Upper lobe of left lung (tissue), 6 donors: ENCODE data around the gene MOK. TPM values are rescaled to one million over a fixed set of nuclear protein-coding genes. Genes with fewer than 3 reads are reported as not detected.

Experiments
- ATAC-seq, 2 donors: fragments of 200-7000 bp; cut with Tn5 transposase; one replicate each; pipeline ENCODE4 v1.9.1; 2022; ENCODE audit warnings: mild to moderate bottlenecking in 2 of 2, moderate library complexity in 2 of 2; ENCODE audit not compliant: low FRiP score in 2 of 2
- DNase-seq, 2 donors: peaks; one replicate each; pipeline ENCODE4 v3.0.0-alpha.2; 2019 to 2020
- H3K27ac ChIP-seq, 4 donors: fragments of 200-600 bp; sonication (generic); one replicate each; pipeline ENCODE4 v1.5.1; 2016 to 2019
- H3K27me3 ChIP-seq, 4 donors: fragments of 200-600 bp; sonication (generic); one replicate each; pipeline ENCODE4 v1.5.1; 2017 to 2019
- H3K36me3 ChIP-seq, 4 donors: fragments of 200-600 bp; sonication (generic); one replicate each; pipeline ENCODE4 v1.5.1; 2016 to 2019
- H3K4me1 ChIP-seq, 4 donors: fragments of 200-600 bp; sonication (generic); one replicate each; pipeline ENCODE4 v1.5.1; 2018 to 2019
- H3K4me3 ChIP-seq, 4 donors: fragments of 200-600 bp; sonication (generic); one replicate each; pipeline ENCODE4 v1.5.1; 2017 to 2019; ENCODE audit warnings: mild to moderate bottlenecking in 2 of 4, moderate library complexity in 1 of 4
- H3K9me3 ChIP-seq, 4 donors: fragments of 200-600 bp; sonication (generic); one replicate each; pipeline ENCODE4 v1.5.1; 2018 to 2019
- EP300 ChIP-seq, 4 donors: sonication (generic); formaldehyde crosslinking; IDR thresholded peaks; one replicate each; pipeline ENCODE4 v1.5.1; 2017; ENCODE audit warnings: antibody characterized with exemption in 4 of 4, control low read depth in 2 of 4
- POLR2A ChIP-seq, 4 donors: fragments of 450-650 bp; IDR thresholded peaks; one replicate each; pipeline ENCODE4 v1.5.1; 2016 to 2017; ENCODE audit warnings: antibody characterized with exemption in 4 of 4, mild to moderate bottlenecking in 2 of 4
- POLR2AphosphoS5 ChIP-seq, 2 donors: sonication (generic); formaldehyde crosslinking; IDR thresholded peaks; one replicate each; pipeline ENCODE4 v1.5.1; 2017; ENCODE audit warnings: antibody characterized with exemption in 2 of 2
- WGBS, 2 donors: methylation state at CpG; one replicate each; pipeline ENCODE4 v1.1.5; 2017 to 2018; 5-methylcytosine and 5-hydroxymethylcytosine counted together
- total RNA-seq, 6 donors: library from RNA; depleted of rRNA in 4 of 6; stranded (reverse); fragments of >200 nt in 4 of 6; gene quantifications; one replicate each; pipeline versions ENCODE4 v1.1.0 to v1.2.1, GENCODE V29; 2016 to 2021
- TF ChIP-seq, protein P1 (sequence below), 6 experiments: fragments of 450-650 bp in 4 of 6; fragments of 200-600 bp in 2 of 6; sonication (generic) in 2 of 6; IDR thresholded peaks; one replicate each; pipeline ENCODE4 v1.5.1; 2016 to 2019; ENCODE audit warnings: antibody characterized with exemption in 6 of 6
- donor health status: DM: no; HTN: no; CAD: no; lungs with moderate emphysema.
- donor health status: DM: no; HTN: yes; CAD: no; lungs with severe emphysema.

The MOK gene
- total RNA-seq, 6 donors from 2014 or later = 8.8 to 66.0 (median 29.4) TPM

DNA sequence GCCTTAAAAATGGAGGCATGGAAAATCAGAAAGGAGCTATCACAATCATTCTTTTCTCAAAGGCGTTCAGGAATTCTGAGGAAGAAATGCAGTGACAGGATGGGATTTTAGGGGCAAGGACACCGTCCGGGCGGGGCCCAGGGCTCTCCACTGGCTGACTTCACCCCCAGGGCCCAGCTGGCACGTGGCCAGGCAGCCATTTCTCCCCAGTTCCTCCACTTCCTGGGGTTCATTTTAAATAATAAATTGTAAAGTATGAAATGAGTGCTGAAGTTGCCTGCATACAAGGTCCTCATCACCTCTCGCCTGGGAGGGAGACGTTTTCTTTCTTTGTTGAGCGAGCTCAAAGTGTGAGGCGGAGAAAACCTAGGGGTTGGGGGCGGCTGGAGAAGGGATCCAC lies 91.5 kb downstream of the MOK start:
- Histone ChIP-seq H3K36me3 (peaks cover 5 to 56% (median 14%) of the 10 kb centered on the region in 4 donors), H3K4me1 (peaks cover 0 to 10% (median 8%) of the 10 kb centered on the region in 4 donors), H3K4me3 (no peak overlapping the region), H3K27me3 (no peaks in the 10 kb centered on the region), H3K9me3 (no peaks in the 10 kb centered on the region), H3K27ac (no peak overlapping the region)
- DNase-seq = no peak
- 92% methylated on average over 10 of the region's 10 CpGs for WGBS, 2 donors
- no peak for TF ChIP-seq POLR2AphosphoS5 (IDR thresholded peaks at IDR 0.05)
- TF ChIP-seq POLR2A (IDR thresholded peaks at IDR 0.05) = no peak
- ATAC-seq = no peak

DNA sequence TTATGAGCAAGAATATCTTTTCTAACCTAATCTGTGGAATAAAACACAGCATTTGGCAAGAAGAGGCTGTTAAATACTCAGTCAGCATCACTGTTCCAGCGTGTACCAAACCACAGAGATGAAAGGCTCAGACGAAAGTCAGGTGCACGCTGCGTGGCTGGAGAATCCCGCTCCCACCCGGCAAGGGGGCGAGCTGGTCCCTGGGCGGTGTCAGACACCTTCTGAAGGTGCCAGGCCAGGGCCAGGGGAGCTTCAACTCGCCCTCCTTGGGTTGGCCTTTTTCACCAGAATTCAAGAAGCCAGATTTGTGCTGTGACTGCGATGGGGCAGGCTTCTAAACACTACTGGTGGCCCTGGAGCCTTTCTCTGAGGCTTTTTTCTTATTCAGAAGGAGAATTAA lies 92.1 kb downstream of the MOK start:
- no peak overlapping the region for H3K4me3 ChIP-seq
- ATAC-seq = no peak
- DNase-seq = no peak

DNA sequence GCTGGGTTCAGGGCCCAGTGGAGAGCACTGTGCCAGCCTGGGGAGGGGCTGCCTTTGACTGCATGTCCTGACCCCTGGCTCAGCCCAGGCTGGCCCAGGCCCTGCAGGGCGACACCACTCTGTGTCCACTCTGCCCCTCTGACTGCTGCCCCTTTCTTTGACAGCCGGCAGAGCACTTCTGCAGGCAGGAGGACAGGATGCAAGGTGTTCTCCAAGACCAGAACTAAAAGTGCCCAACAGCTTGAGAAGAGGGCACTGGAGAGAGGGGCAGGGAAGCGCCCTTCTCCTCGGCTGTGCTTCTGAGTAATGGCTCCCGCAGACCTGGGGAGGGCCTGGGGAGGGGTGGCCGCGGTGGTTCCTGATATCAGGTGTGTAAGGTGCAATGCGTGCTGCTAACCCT lies 92.6 kb downstream of the MOK start:
- no peak overlapping the region for H3K27ac ChIP-seq
- peaks cover 5 to 59% (median 19%) of the 10 kb centered on the region in 4 donors for H3K36me3 ChIP-seq
- no peak for ATAC-seq
- WGBS, 2 donors = 91 to 94% methylated on average over 8 of the region's 8 CpGs
- no peaks in the 10 kb centered on the region for H3K9me3 ChIP-seq
- H3K27me3 ChIP-seq = no peaks in the 10 kb centered on the region
- H3K4me3 ChIP-seq = no peak overlapping the region
- no peak for DNase-seq
- peaks cover 0 to 10% (median 8%) of the 10 kb centered on the region in 4 donors for H3K4me1 ChIP-seq
- TF ChIP-seq, protein P1, sequence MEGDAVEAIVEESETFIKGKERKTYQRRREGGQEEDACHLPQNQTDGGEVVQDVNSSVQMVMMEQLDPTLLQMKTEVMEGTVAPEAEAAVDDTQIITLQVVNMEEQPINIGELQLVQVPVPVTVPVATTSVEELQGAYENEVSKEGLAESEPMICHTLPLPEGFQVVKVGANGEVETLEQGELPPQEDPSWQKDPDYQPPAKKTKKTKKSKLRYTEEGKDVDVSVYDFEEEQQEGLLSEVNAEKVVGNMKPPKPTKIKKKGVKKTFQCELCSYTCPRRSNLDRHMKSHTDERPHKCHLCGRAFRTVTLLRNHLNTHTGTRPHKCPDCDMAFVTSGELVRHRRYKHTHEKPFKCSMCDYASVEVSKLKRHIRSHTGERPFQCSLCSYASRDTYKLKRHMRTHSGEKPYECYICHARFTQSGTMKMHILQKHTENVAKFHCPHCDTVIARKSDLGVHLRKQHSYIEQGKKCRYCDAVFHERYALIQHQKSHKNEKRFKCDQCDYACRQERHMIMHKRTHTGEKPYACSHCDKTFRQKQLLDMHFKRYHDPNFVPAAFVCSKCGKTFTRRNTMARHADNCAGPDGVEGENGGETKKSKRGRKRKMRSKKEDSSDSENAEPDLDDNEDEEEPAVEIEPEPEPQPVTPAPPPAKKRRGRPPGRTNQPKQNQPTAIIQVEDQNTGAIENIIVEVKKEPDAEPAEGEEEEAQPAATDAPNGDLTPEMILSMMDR (IDR thresholded peaks at IDR 0.05) = no peak
- no peak for TF ChIP-seq POLR2A (IDR thresholded peaks at IDR 0.05)
- TF ChIP-seq POLR2AphosphoS5 (IDR thresholded peaks at IDR 0.05) = no peak
- no peak for TF ChIP-seq EP300 (IDR thresholded peaks at IDR 0.05)

More for the DNA sequence above, 92.1 kb downstream of the MOK start:
- no peaks in the 10 kb centered on the region for H3K9me3 ChIP-seq
- TF ChIP-seq, protein P1 (IDR thresholded peaks at IDR 0.05) = no peak
- TF ChIP-seq POLR2A (IDR thresholded peaks at IDR 0.05) (no peak), POLR2AphosphoS5 (IDR thresholded peaks at IDR 0.05) (no peak), EP300 (IDR thresholded peaks at IDR 0.05) (no peak)
- WGBS, 2 donors = 96 to 98% methylated on average over 10 of the region's 10 CpGs
- peaks cover 0 to 10% (median 8%) of the 10 kb centered on the region in 4 donors for H3K4me1 ChIP-seq
- no peak overlapping the region for H3K27ac ChIP-seq
- no peaks in the 10 kb centered on the region for H3K27me3 ChIP-seq
- peaks cover 5 to 62% (median 17%) of the 10 kb centered on the region in 4 donors for H3K36me3 ChIP-seq

DNA sequence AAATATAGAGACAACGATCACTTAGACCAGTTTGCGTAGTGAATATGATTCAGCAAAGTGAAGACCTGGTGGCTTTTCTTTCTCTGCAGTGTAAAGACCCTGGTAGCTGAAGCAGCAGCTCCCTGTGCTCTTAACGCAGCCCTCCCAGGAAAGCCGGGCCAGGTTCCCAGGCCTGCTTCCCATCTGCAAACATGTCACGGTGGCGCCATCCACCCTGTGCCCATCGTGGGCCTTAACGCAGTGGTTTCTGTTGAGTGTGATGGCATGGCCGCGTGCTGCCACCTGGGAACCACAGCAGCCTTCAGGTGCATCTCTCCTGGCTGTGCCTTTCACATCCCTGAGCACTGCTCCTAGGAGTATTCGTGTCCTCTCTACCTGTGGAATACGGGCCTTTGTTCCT lies 93.7 kb downstream of the MOK start:
- Histone ChIP-seq H3K27me3 (no peaks in the 10 kb centered on the region), H3K4me3 (no peak overlapping the region), H3K27ac (no peak overlapping the region), H3K36me3 (peaks cover 5 to 60% (median 25%) of the 10 kb centered on the region in 4 donors), H3K9me3 (no peaks in the 10 kb centered on the region), H3K4me1 (peaks cover 0 to 10% (median 8%) of the 10 kb centered on the region in 4 donors)
- ATAC-seq = no peak
- DNase-seq = no peak
- TF ChIP-seq, protein P1 (IDR thresholded peaks at IDR 0.05) = no peak
- no peak for TF ChIP-seq EP300 (IDR thresholded peaks at IDR 0.05)
- TF ChIP-seq POLR2A (IDR thresholded peaks at IDR 0.05) = no peak
- no peak for TF ChIP-seq POLR2AphosphoS5 (IDR thresholded peaks at IDR 0.05)
- WGBS, 2 donors = 95 to 98% methylated on average over 11 to 12 of the region's 12 CpGs

DNA sequence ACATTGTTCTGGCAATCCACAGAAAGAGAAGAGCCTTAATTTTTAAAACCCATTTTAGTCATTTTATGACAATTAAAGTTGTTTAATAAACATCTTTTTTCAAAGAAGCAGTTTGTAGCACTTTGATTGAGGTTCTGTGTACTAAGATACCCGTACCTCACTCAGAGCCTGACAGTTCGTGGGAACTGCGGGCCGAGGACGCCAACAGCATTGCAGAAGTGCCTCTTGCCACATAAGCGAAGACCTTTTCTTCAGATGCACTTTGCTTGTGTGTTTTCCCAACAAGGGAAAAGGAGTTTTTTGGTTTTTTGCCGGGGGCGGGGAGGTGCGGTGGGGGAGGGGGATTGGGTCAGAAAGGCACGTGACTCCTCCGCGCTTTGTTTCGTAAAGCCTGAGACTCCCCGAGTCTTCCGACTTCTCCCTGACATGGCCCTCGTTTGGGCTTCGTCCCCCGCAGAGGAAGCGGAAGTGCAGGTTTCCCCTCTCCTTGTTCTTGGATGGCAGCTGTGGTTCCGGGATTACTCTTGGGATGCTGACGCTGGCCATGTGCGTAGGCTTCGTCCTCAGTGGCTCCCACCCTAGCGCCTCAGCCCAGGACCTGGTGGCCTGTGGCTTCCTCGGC lies 94.4 kb downstream of the MOK start:
- TF ChIP-seq, protein P1 (IDR thresholded peaks at IDR 0.05) = no peak
- TF ChIP-seq EP300 (IDR thresholded peaks at IDR 0.05) = no peak
- TF ChIP-seq POLR2A (IDR thresholded peaks at IDR 0.05) = no peak
- no peak for TF ChIP-seq POLR2AphosphoS5 (IDR thresholded peaks at IDR 0.05)
- no peak overlapping the region for H3K27ac ChIP-seq
- H3K27me3 ChIP-seq = no peaks in the 10 kb centered on the region
- peaks cover 6 to 66% (median 30%) of the 10 kb centered on the region in 4 donors for H3K36me3 ChIP-seq
- no peaks in the 10 kb centered on the region for H3K9me3 ChIP-seq
- H3K4me3 ChIP-seq = no peak overlapping the region
- DNase-seq = no peak
- no peak for ATAC-seq
- 85 to 90% methylated on average over 21 to 24 of the region's 25 CpGs for WGBS, 2 donors
- H3K4me1 ChIP-seq = peaks cover 0 to 7% (median 6%) of the 10 kb centered on the region in 4 donors
